Measurements from ENCODE around the gene SHROOM3.

SHROOM3 gene

DNA sequence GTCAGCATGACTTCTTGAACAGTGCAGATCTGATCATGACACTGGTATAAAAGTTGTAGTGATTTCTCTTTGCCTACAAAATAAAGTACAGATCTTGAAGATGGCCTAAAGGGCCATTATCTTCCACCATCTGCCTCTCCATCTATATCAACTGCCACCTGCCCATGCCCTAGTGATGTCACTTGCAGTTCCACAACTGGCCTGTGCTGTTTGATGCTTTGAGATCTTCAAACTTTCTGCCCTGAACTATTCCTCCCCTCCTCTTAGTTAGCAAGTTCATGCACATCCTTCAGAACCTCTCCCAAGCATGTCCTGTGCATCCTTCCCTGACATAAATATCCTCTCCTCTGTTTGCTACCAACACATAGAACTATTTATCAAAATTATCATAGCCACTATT lies 245.9 kb downstream of the SHROOM3 start:
- CTCF ChIA-PET = interaction anchor here (0.7 kb wide), 1 partner anchor 45 kb away, joined by 3 read pairs; no protein-coding TSS in a partner anchor

DNA sequence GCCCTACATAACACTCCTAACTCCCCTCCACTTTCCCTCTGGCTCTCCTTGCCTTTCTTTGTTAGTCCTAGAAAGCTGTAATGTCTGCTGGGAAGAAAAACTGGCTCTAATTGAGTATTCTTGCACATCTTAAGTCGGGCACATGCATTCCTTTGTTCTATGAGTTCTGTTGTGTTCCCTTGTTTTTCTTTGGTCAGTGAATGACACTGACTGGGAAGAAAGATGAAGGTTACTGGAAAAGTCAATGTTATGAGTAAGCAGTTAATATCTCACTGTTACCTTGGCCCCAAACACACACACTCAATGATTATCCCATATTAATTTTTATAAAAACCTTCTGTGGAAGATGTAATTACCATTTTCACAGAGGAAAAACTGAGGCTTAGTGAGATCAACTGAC lies 247.0 kb downstream of the SHROOM3 start:
- DNase-seq (ENCODE audit: extremely low spot score) = no peak
- ChIA-PET POLR2A (interaction anchor here (0.6 kb wide), 1 partner anchor 13 kb away, joined by 3 read pairs; no protein-coding TSS in a partner anchor), CTCF (interaction anchor here (0.6 kb wide), 1 partner anchor 237 kb away, joined by 6 read pairs; no protein-coding TSS in a partner anchor)
- TF ChIP-seq ARNT (IDR thresholded peaks at IDR 0.05) (no peak), SUZ12 (IDR thresholded peaks at IDR 0.05) (no peak), FOXA1 (IDR thresholded peaks at IDR 0.05) (no peak), FOXK2 (IDR thresholded peaks at IDR 0.05) (no peak), BHLHE40 (IDR thresholded peaks at IDR 0.05; ENCODE audit: borderline replicate concordance) (no peak), L3MBTL2 (conservative IDR thresholded peaks at IDR 0.05) (no peak), ZNF384 (IDR thresholded peaks at IDR 0.05) (no peak), FOXM1 (IDR thresholded peaks at IDR 0.05; ENCODE audit: borderline replicate concordance) (no peak), SP1 (IDR thresholded peaks at IDR 0.05) (no peak), ELF4 (IDR thresholded peaks at IDR 0.05) (no peak), HDGF (IDR thresholded peaks at IDR 0.05; ENCODE audit: borderline replicate concordance) (no peak)
- TF ChIP-seq, protein P1, sequence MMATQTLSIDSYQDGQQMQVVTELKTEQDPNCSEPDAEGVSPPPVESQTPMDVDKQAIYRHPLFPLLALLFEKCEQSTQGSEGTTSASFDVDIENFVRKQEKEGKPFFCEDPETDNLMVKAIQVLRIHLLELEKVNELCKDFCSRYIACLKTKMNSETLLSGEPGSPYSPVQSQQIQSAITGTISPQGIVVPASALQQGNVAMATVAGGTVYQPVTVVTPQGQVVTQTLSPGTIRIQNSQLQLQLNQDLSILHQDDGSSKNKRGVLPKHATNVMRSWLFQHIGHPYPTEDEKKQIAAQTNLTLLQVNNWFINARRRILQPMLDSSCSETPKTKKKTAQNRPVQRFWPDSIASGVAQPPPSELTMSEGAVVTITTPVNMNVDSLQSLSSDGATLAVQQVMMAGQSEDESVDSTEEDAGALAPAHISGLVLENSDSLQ (IDR thresholded peaks at IDR 0.05) = no peak

More for the DNA sequence above, 245.9 kb downstream of the SHROOM3 start:
- DNase-seq (ENCODE audit: extremely low spot score) = peak; percentile 20
- TF ChIP-seq TARDBP (IDR thresholded peaks at IDR 0.05) (no peak), NFRKB (IDR thresholded peaks at IDR 0.05) (no peak), L3MBTL2 (conservative IDR thresholded peaks at IDR 0.05) (no peak), LEF1 (IDR thresholded peaks at IDR 0.05; ENCODE audit: borderline replicate concordance) (no peak)
- TF ChIP-seq, protein P1 (IDR thresholded peaks at IDR 0.05) = no peak
- POLR2A ChIA-PET = no interaction called here

DNA sequence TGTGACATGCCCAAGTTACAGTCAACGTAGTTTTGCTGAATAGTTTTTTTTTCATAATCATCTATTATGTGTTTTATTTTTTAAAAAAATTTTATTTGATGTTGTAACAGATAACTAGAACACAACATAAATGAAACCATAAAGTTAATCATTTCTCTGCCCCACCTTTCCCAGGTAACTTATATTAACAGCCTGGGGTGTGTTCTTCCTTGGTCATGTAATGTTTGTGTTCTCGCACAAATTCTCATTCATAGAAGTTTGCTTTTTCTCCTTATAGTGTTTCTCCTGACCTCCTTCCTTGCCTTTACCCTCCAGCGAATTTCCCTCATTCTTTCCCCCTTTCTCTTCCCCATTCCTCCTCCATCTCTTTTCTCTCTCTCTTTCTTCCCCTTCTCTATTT lies 248.1 kb downstream of the SHROOM3 start:
- ChIA-PET POLR2A (no interaction called here), CTCF (interaction anchor here (0.6 to 0.7 kb wide), 3 partner anchors 53 to 240 kb away, joined by 5 to 11 read pairs (median 6); no protein-coding TSS in a partner anchor)
- DNase-seq (ENCODE audit: extremely low spot score) = no peak
- TF ChIP-seq SUZ12 (IDR thresholded peaks at IDR 0.05) (no peak), NFRKB (IDR thresholded peaks at IDR 0.05) (no peak), FOXK2 (IDR thresholded peaks at IDR 0.05) (no peak), ARNT (IDR thresholded peaks at IDR 0.05) (no peak), CTBP1 (IDR thresholded peaks at IDR 0.05; ENCODE audit: borderline replicate concordance) (no peak), LEF1 (IDR thresholded peaks at IDR 0.05; ENCODE audit: borderline replicate concordance) (no peak), HDGF (IDR thresholded peaks at IDR 0.05; ENCODE audit: borderline replicate concordance) (no peak), BHLHE40 (IDR thresholded peaks at IDR 0.05; ENCODE audit: borderline replicate concordance) (no peak), ELF4 (IDR thresholded peaks at IDR 0.05) (no peak), TARDBP (IDR thresholded peaks at IDR 0.05) (no peak), ZNF384 (IDR thresholded peaks at IDR 0.05) (no peak)
- TF ChIP-seq, protein P1 (IDR thresholded peaks at IDR 0.05) = no peak

DNA sequence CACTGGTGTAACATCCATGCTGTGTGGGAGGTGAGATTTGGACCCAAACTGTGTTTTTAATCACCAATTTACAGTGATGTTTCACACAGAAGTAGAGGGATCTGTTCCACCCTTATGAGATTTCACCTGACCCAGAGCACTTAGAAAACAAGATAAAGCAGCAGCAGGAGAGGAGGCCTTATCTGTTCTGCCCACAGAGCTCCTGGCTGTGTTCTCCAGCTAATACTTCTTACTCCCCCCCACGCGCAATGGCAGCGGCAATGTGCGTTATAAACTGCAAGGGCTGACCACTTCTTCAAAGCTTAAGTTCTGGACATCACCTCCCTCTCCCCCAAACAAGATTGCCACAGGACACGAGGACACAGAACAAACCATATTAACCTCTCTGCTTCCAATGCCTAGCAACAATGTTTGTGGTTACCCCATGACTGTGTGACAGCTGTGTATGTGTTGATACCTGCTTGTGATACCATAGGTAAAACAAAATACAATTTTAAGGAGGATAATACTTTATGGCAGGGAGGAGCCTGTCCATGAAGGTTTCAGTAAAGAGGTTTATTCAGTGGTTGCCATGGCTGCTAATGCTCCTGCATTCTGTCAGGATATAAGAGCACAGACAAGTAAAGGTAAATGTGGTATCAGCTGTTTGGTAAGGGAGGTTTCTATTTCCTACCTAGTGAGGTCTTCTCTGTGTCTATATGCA lies 252.9 kb downstream of the SHROOM3 start:
- POLR2A ChIA-PET = interaction anchor here (1.0 kb wide), 1 partner anchor 36 kb away, joined by 3 read pairs; no protein-coding TSS in a partner anchor
- CTCF ChIA-PET = no interaction called here
- TF ChIP-seq CTBP1 (IDR thresholded peaks at IDR 0.05; ENCODE audit: borderline replicate concordance) (no peak), ARNT (IDR thresholded peaks at IDR 0.05) (no peak), BHLHE40 (IDR thresholded peaks at IDR 0.05; ENCODE audit: borderline replicate concordance) (no peak)
- DNase-seq (ENCODE audit: extremely low spot score) = no peak

DNA sequence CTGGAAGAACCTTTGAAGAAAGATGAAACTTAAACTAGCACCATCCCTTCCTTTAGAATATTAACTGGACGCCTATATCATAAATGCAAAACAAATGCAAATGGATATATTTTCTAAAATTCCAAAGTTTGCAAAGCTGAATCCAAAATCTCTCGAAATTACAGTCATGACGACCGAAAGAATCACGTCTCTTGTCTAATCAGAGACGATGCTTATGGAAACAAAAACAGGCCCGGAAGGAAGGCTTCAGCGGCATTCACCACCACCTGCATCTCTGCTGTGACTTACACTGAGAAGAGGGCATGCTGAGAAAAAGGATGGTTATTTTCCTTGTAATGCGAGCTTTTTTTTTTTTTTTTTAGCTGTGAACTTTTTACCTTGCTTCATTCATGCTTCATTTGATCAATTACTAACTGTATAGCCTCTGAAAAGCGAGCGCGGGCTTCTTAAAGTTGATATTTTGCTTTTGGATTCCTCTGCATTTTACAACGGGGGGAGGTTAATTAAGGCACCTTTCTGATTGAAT lies 253.7 kb downstream of the SHROOM3 start:
- ChIA-PET POLR2A (interaction anchor here (0.7 to 0.9 kb wide), 3 partner anchors 10 to 35 kb away, joined by 3 read pairs; no protein-coding TSS in a partner anchor), CTCF (interaction anchor here (0.8 kb wide), 1 partner anchor 107 kb away, joined by 3 read pairs; no protein-coding TSS in a partner anchor)
- peak; percentile 13 for DNase-seq (ENCODE audit: extremely low spot score)
- TF ChIP-seq CTBP1 (IDR thresholded peaks at IDR 0.05; ENCODE audit: borderline replicate concordance) (0 out of 2 replicates have a peak, but pooled peaks have one; percentile 25), ZNF384 (IDR thresholded peaks at IDR 0.05) (peak; percentile 93), FOXM1 (IDR thresholded peaks at IDR 0.05; ENCODE audit: borderline replicate concordance) (no peak)

DNA sequence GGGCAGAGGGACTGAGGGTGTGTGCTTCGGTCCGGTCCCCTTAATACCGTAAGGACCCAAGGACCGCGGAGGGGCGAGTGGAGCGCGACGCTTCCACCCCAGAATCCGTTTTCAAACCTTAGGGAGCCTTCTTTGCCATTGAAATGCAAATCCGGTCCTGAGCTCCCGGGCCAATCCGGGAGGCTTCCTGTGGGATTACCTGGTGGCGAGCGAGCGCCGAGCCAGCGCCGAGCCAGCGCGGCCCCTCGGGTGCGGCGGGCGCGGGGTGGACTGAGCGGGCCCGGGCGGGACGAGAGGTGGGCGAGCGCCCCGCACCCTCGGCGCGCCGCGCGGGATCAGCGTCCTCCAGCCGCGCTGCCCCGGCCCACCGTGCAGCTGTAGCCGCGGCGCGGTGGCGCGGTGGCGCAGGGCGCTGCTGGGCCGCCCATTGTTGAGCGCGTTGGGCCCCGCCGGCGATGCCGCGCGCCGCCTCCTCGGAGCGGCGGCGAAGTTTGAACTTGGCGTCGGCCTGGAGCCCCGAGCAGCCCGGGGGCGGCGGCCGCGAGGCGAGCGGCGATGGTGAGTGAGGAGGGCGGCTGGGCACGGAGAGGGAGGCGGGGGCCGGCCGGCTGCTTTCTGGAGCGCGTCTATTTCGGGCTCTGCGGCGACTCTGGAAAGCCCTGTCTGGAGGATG lies 254.3 kb downstream of the SHROOM3 start:
- CTCF ChIA-PET = interaction anchor here (0.8 kb wide), 1 partner anchor 107 kb away, joined by 3 read pairs; no protein-coding TSS in a partner anchor
- TF ChIP-seq ARNT (IDR thresholded peaks at IDR 0.05) (0 out of 2 replicates have a peak, but pooled peaks have one; percentile 42), CTBP1 (IDR thresholded peaks at IDR 0.05; ENCODE audit: borderline replicate concordance) (no peak), NFRKB (IDR thresholded peaks at IDR 0.05) (no peak)
- peak; percentile 56 for DNase-seq (ENCODE audit: extremely low spot score)
- POLR2A ChIA-PET = interaction anchor here (0.7 to 0.9 kb wide), 4 partner anchors 10 to 143 kb away, joined by 3 read pairs; no protein-coding TSS in a partner anchor
